SK-N-SH (cell line): ENCODE data around the gene FLNA.

Source experiments
- ELF1 ChIP-seq: IDR thresholded peaks from 2 replicates; pipeline ENCODE4 v1.4.0; 2012
- MAX ChIP-seq: IDR thresholded peaks from 2 replicates; pipeline ENCODE4 v1.4.0; 2012; ENCODE audit warnings: low read depth
- NRF1 ChIP-seq: IDR thresholded peaks from 2 replicates; pipeline ENCODE4 v1.6.1; 2012; ENCODE audit warnings: low read depth, mild to moderate bottlenecking, low read length
- RFX5 ChIP-seq: IDR thresholded peaks from 2 replicates; pipeline ENCODE4 v1.6.1; 2012; ENCODE audit warnings: mild to moderate bottlenecking, improper control_type of control experiment, low read length
- TF ChIP-seq, protein P1 (sequence below): IDR thresholded peaks from 2 replicates; pipeline ENCODE4 v1.4.0; 2012; ENCODE audit warnings: low read depth, borderline replicate concordance
- TF ChIP-seq, protein P2 (sequence below): fragments of 200-600 bp; sonication (generic); IDR thresholded peaks from 2 replicates; pipeline ENCODE4 v1.6.1; 2017; ENCODE audit warnings: antibody characterized with exemption, mild to moderate bottlenecking, moderate library complexity

DNA sequence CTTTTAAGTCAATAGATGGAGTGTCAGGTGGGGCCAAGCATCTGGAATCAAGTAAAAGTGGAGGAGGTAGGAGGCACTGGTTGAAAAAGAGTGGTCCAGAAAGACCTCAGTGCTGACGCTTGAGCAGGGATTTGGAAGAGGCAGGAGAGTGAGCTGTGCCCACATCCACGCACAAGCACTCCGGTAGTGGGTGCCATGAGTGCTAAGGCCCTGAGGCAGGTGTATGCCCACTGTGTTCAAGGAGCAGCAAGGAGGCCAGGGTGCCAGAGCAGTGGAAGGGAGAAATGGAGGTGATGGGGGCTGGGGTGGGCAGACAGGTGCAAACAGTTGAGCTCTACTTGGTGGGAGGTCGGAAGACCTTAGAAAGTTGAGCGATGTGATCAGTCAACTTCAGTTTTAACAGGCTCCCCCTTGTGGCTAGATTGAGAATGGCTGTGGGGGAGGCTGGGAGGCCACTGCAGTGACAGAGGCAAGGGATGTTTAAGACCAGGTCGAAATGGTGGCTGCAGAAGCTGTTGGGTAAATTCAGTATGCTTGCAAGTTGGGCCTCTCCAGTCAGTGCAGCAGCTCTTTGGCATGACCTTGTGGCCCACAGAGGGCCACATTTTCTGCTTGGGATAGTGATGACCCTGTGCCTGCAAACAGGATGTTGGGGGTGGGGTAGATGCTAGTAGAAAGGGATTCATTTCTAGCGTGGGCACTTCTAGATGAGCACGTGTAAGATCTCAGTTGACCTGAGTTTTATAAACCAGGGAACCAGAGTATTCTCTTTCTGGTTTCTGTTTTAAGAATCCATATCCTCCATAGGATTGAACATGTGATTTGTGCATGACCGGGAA, 66.1 kb downstream of the FLNA start:
- no peak for TF ChIP-seq NRF1
- TF ChIP-seq MAX = no peak
- TF ChIP-seq, protein P1, sequence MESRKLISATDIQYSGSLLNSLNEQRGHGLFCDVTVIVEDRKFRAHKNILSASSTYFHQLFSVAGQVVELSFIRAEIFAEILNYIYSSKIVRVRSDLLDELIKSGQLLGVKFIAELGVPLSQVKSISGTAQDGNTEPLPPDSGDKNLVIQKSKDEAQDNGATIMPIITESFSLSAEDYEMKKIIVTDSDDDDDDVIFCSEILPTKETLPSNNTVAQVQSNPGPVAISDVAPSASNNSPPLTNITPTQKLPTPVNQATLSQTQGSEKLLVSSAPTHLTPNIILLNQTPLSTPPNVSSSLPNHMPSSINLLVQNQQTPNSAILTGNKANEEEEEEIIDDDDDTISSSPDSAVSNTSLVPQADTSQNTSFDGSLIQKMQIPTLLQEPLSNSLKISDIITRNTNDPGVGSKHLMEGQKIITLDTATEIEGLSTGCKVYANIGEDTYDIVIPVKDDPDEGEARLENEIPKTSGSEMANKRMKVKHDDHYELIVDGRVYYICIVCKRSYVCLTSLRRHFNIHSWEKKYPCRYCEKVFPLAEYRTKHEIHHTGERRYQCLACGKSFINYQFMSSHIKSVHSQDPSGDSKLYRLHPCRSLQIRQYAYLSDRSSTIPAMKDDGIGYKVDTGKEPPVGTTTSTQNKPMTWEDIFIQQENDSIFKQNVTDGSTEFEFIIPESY = no peak
- TF ChIP-seq RFX5 = no peak
- TF ChIP-seq ELF1 = no peak
- TF ChIP-seq, protein P2, sequence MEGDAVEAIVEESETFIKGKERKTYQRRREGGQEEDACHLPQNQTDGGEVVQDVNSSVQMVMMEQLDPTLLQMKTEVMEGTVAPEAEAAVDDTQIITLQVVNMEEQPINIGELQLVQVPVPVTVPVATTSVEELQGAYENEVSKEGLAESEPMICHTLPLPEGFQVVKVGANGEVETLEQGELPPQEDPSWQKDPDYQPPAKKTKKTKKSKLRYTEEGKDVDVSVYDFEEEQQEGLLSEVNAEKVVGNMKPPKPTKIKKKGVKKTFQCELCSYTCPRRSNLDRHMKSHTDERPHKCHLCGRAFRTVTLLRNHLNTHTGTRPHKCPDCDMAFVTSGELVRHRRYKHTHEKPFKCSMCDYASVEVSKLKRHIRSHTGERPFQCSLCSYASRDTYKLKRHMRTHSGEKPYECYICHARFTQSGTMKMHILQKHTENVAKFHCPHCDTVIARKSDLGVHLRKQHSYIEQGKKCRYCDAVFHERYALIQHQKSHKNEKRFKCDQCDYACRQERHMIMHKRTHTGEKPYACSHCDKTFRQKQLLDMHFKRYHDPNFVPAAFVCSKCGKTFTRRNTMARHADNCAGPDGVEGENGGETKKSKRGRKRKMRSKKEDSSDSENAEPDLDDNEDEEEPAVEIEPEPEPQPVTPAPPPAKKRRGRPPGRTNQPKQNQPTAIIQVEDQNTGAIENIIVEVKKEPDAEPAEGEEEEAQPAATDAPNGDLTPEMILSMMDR = peak; percentile 75
